ENCODE data around the gene MAPT. TPM values are rescaled to one million over a fixed set of nuclear protein-coding genes. Genes with fewer than 3 reads are reported as not detected.

Gene MAPT
- total RNA-seq, 3 donors from 2014 or later (not counting 1 experiment from before 2014, with no cell fraction given), result 0.14 to 1.3 (median 0.58) TPM

DNA sequence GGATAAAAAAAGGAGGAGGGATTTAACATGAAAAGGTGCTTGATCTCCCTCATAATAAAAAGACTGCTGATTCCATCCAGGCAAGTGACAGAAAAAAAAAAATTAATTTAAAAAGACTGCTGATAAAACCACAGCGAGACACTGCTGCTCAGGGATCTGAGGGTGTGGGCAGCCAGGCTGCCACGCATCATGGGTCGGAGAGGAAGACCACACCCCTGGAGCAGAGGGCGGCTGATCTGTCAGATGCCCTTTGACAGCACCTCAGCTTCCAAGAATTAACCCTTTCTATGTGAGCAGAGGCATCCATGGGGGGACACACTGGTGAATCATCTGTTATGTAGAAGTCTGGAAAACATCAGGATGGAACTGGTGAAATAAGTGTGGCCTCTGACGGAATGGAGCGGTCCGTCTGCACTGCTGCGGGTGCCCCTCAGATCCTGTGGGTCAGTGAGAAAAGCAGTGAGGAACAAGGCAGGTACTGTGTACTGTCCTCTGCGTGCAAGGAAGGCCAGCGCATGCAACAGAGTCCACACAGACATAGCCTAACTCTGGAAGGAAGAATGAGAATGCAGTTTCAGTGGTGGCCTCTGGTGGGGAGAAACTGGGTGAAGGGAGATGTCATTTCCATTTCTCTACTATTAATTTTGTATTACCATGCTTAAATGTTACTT lies 19.8 kb downstream of the MAPT start:
- peaks cover 0 to 8% of the 10 kb centered on the region in 2 donors for H3K27me3 Mint-ChIP-seq (ENCODE audit: low read depth in 2 of 2)
- ATAC-seq (no peak), DNase-seq (no peak)
- H3K27me3 ChIP-seq (ENCODE audit: control insufficient read depth, insufficient read depth, low read length), result no peaks in the 10 kb centered on the region
- no peak overlapping the region for H3K27ac ChIP-seq (ENCODE audit: low read length)
- H3K9me3 Mint-ChIP-seq, result peaks cover 2 to 4% of the 10 kb centered on the region in 2 donors
- no peak overlapping the region for H3K4me3 Mint-ChIP-seq
- H3K36me3 ChIP-seq (ENCODE audit: control insufficient read depth, insufficient read depth, low read length), result no peaks in the 10 kb centered on the region
- H3K4me1 Mint-ChIP-seq, result no peaks in the 10 kb centered on the region
- intact Hi-C loops (cut with micrococcal nuclease), result no loop called here
- H3K9me3 ChIP-seq (ENCODE audit: control insufficient read depth, insufficient read depth, low read length), result no peaks in the 10 kb centered on the region
- WGBS (ENCODE audit: insufficient coverage), result 83% methylated on average over 10 of the region's 10 CpGs
- no peak for TF ChIP-seq CTCF (IDR thresholded peaks at IDR 0.05)
- H3K4me3 ChIP-seq (ENCODE audit: low read length), result no peak overlapping the region
- H3K27ac Mint-ChIP-seq, result no peak overlapping the region
- no peaks in the 10 kb centered on the region for H3K4me1 ChIP-seq (ENCODE audit: control insufficient read depth, insufficient read depth, low read length)
- H3K36me3 Mint-ChIP-seq, result peaks cover 7% of the 10 kb centered on the region

GRCh38 chr17:45915263-45915662 lies 20.9 kb downstream of the MAPT start:
- intact Hi-C loops (cut with micrococcal nuclease), result no loop called here
- DNase-seq (no peak), ATAC-seq (peak in 1 of 3 donors; percentile 36)
- H3K27me3 Mint-ChIP-seq (ENCODE audit: low read depth in 2 of 2), result peaks cover 0 to 8% of the 10 kb centered on the region in 2 donors
- peaks cover 7% of the 10 kb centered on the region for H3K36me3 Mint-ChIP-seq
- Histone ChIP-seq H3K4me3 (ENCODE audit: low read length) (no peak overlapping the region), H3K4me1 (ENCODE audit: control insufficient read depth, insufficient read depth, low read length) (no peaks in the 10 kb centered on the region), H3K27me3 (ENCODE audit: control insufficient read depth, insufficient read depth, low read length) (no peaks in the 10 kb centered on the region), H3K27ac (ENCODE audit: low read length) (no peak overlapping the region), H3K36me3 (ENCODE audit: control insufficient read depth, insufficient read depth, low read length) (no peaks in the 10 kb centered on the region), H3K9me3 (ENCODE audit: control insufficient read depth, insufficient read depth, low read length) (no peaks in the 10 kb centered on the region)
- WGBS (ENCODE audit: insufficient coverage), result 86% methylated on average over 4 of the region's 4 CpGs
- no peak for TF ChIP-seq CTCF (IDR thresholded peaks at IDR 0.05)
- H3K27ac Mint-ChIP-seq, result no peak overlapping the region
- H3K4me3 Mint-ChIP-seq, result no peak overlapping the region
- H3K4me1 Mint-ChIP-seq, result no peaks in the 10 kb centered on the region
- H3K9me3 Mint-ChIP-seq, result peaks cover 2 to 4% of the 10 kb centered on the region in 2 donors

DNA sequence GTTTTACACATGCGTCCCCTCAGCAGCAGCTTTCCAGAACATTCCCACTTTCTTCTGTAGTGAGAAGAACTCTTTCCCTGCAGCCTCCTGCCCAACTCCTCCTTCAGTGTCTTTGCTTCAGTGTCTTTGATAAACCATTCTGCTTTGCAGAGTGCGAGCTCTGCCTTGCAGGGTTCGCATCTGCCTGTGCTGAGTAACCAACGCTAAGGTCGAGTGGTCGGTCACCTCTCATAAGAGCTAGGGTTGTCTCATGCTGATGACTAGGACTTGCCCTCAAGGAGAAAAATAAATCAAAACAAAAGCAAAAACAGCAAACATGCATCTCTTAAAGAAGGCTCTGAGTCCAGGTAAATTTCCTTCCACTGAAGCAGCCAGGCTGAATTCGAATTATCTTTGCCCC lies 22.7 kb downstream of the MAPT start:
- no peak overlapping the region for H3K4me3 Mint-ChIP-seq
- no peak overlapping the region for H3K4me3 ChIP-seq (ENCODE audit: low read length)
- H3K4me1 ChIP-seq (ENCODE audit: control insufficient read depth, insufficient read depth, low read length), result no peaks in the 10 kb centered on the region
- H3K27ac ChIP-seq (ENCODE audit: low read length), result no peak overlapping the region
- no peak for DNase-seq
- intact Hi-C loops (cut with micrococcal nuclease), result no loop called here
- H3K4me1 Mint-ChIP-seq, result no peaks in the 10 kb centered on the region
- H3K9me3 Mint-ChIP-seq, result peaks cover 2 to 3% of the 10 kb centered on the region in 2 donors
- H3K36me3 Mint-ChIP-seq, result peaks cover 4% of the 10 kb centered on the region
- 82% methylated on average over 7 of the region's 7 CpGs for WGBS (ENCODE audit: insufficient coverage)
- ATAC-seq, result no peak
- no peak overlapping the region for H3K27ac Mint-ChIP-seq
- H3K27me3 Mint-ChIP-seq (ENCODE audit: low read depth in 2 of 2), result peaks cover 0 to 9% of the 10 kb centered on the region in 2 donors
- no peak for TF ChIP-seq CTCF (IDR thresholded peaks at IDR 0.05)
- H3K36me3 ChIP-seq (ENCODE audit: control insufficient read depth, insufficient read depth, low read length), result no peaks in the 10 kb centered on the region
- H3K9me3 ChIP-seq (ENCODE audit: control insufficient read depth, insufficient read depth, low read length), result no peaks in the 10 kb centered on the region
- H3K27me3 ChIP-seq (ENCODE audit: control insufficient read depth, insufficient read depth, low read length), result no peaks in the 10 kb centered on the region

DNA sequence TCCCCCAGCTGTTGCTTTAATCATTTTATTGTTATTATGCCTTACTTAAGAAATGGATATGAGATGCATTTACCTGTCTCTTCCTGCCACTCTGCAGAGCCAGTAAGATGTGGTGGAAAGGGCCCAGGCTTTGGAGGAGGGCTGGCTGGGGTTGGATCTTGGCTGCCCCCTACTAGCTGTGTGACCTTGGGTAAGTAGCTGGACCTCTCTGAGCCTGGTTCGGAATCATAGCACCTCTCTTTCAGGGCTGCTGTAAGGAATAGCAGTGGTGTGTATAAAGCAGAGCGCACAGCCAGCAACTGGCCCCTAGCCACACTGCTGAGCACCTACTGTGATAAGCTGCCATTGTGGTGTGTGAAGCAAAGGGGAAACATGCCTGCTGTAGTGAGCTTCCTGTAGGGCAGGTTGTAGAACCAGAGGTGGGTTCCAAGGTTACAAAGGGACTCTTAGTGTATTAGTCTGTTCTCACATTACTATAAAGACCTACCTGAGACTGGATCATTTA lies 23.9 kb downstream of the MAPT start:
- Mint-ChIP-seq H3K27me3 (ENCODE audit: low read depth in 2 of 2) (peaks cover 0 to 9% of the 10 kb centered on the region in 2 donors), H3K9me3 (no peaks in the 10 kb centered on the region), H3K36me3 (no peaks in the 10 kb centered on the region), H3K4me3 (no peak overlapping the region), H3K4me1 (no peaks in the 10 kb centered on the region), H3K27ac (no peak overlapping the region)
- WGBS (ENCODE audit: insufficient coverage), result 100% methylated on average over 2 of the region's 2 CpGs
- TF ChIP-seq CTCF (IDR thresholded peaks at IDR 0.05), result no peak
- Histone ChIP-seq H3K9me3 (ENCODE audit: control insufficient read depth, insufficient read depth, low read length) (no peaks in the 10 kb centered on the region), H3K4me1 (ENCODE audit: control insufficient read depth, insufficient read depth, low read length) (no peaks in the 10 kb centered on the region), H3K4me3 (ENCODE audit: low read length) (no peak overlapping the region), H3K27me3 (ENCODE audit: control insufficient read depth, insufficient read depth, low read length) (no peaks in the 10 kb centered on the region), H3K27ac (ENCODE audit: low read length) (no peak overlapping the region), H3K36me3 (ENCODE audit: control insufficient read depth, insufficient read depth, low read length) (no peaks in the 10 kb centered on the region)
- ATAC-seq (no peak), DNase-seq (no peak)
- intact Hi-C loops (cut with micrococcal nuclease), result no loop called here

Data from natural killer cell (primary cell).